Measurements from ENCODE around the gene KIF25. TPM values are rescaled to one million over a fixed set of nuclear protein-coding genes. Genes with fewer than 3 reads are reported as not detected.

The KIF25 gene
- total RNA-seq, 1 donor from 2014 or later: not detected

- Histone ChIP-seq H3K9me3 (no peaks in the 10 kb centered on the region), H3K4me3 (no peak overlapping the region), H3K36me3 (no peaks in the 10 kb centered on the region), H3K27ac (no peak overlapping the region), H3K4me1 (no peaks in the 10 kb centered on the region), H3K27me3 (no peaks in the 10 kb centered on the region)
- DNase-seq (ENCODE audit: extremely low spot score in 2 of 2): peak; percentile 58 to 87
- TF ChIP-seq POLR2AphosphoS5 (IDR thresholded peaks at IDR 0.05; ENCODE audit: insufficient read depth in 1 of 2, low read depth in 1 of 2): no peak
- TF ChIP-seq POLR2A (IDR thresholded peaks at IDR 0.05): no peak
- TF ChIP-seq, protein P1, sequence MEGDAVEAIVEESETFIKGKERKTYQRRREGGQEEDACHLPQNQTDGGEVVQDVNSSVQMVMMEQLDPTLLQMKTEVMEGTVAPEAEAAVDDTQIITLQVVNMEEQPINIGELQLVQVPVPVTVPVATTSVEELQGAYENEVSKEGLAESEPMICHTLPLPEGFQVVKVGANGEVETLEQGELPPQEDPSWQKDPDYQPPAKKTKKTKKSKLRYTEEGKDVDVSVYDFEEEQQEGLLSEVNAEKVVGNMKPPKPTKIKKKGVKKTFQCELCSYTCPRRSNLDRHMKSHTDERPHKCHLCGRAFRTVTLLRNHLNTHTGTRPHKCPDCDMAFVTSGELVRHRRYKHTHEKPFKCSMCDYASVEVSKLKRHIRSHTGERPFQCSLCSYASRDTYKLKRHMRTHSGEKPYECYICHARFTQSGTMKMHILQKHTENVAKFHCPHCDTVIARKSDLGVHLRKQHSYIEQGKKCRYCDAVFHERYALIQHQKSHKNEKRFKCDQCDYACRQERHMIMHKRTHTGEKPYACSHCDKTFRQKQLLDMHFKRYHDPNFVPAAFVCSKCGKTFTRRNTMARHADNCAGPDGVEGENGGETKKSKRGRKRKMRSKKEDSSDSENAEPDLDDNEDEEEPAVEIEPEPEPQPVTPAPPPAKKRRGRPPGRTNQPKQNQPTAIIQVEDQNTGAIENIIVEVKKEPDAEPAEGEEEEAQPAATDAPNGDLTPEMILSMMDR (IDR thresholded peaks at IDR 0.05): no peak
- intact Hi-C loops (cut with DNase I): no loop called here
Measured at GRCh38 chr6:168012431-168013249, 15.2 kb downstream of the KIF25 start.

- intact Hi-C loops (cut with DNase I): no loop called here
- no peaks in the 10 kb centered on the region for H3K4me1 ChIP-seq
- peak; percentile 74 to 79 for DNase-seq (ENCODE audit: extremely low spot score in 2 of 2)
- no peak overlapping the region for H3K27ac ChIP-seq
- no peaks in the 10 kb centered on the region for H3K27me3 ChIP-seq
- no peaks in the 10 kb centered on the region for H3K36me3 ChIP-seq
- TF ChIP-seq POLR2A (IDR thresholded peaks at IDR 0.05) (no peak), POLR2AphosphoS5 (IDR thresholded peaks at IDR 0.05; ENCODE audit: insufficient read depth in 1 of 2, low read depth in 1 of 2) (no peak)
- TF ChIP-seq, protein P1 (IDR thresholded peaks at IDR 0.05): no peak
- no peaks in the 10 kb centered on the region for H3K9me3 ChIP-seq
- no peak overlapping the region for H3K4me3 ChIP-seq
Measured at GRCh38 chr6:168013250-168013915, 15.9 kb downstream of the KIF25 start.

DNA sequence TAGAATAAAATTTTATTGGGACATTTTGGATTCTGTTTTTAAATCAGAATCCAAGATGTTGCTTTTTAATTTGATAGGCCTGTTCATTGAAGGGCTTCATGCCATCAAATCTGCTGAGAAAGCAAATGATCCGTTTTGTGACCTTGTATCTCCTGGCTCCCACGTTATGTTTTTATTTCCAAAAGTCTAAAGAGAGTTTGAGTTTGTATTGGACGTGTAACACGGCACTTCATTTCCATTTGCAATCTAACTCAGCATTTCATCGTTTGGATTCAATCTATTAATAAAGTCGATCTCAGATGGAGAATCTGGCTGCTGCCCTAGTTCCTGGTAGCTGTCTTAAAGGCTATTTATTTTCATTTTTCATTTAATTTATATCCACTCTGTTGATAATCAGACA lies 17.0 kb downstream of the KIF25 start:
- intact Hi-C loops (cut with DNase I): no loop called here
- no peak for DNase-seq (ENCODE audit: extremely low spot score in 2 of 2)
- no peaks in the 10 kb centered on the region for H3K36me3 ChIP-seq

DNA sequence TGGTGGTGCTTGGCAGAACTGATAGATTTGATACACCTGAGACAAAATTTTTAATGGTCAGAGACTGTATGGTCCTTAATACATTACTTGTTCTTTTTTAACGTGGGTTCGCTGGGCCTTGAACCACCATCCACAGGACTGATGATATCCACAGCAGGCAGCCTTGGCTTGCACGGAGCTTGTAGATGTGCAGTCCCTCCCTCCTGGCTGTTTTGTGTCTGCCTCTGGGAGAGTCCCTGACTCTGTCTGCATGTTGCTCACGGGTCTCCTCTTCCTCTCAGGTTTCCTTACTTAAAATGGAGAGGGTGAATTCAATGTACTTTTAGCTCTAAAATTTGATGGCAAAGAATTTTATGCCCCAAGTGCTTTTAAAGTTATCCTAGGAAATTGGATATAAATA lies 17.5 kb downstream of the KIF25 start:
- intact Hi-C loops (cut with DNase I): no loop called here
- Histone ChIP-seq H3K9me3 (no peaks in the 10 kb centered on the region), H3K4me1 (no peaks in the 10 kb centered on the region), H3K27ac (no peak overlapping the region), H3K27me3 (no peaks in the 10 kb centered on the region), H3K4me3 (no peak overlapping the region), H3K36me3 (no peaks in the 10 kb centered on the region)
- TF ChIP-seq POLR2AphosphoS5 (IDR thresholded peaks at IDR 0.05; ENCODE audit: insufficient read depth in 1 of 2, low read depth in 1 of 2) (no peak), POLR2A (IDR thresholded peaks at IDR 0.05) (no peak)
- TF ChIP-seq, protein P1 (IDR thresholded peaks at IDR 0.05): no peak
- DNase-seq (ENCODE audit: extremely low spot score in 2 of 2): peak; percentile 12 to 44

More for the DNA sequence above, 17.0 kb downstream of the KIF25 start:
- H3K27ac ChIP-seq: no peak overlapping the region
- no peak overlapping the region for H3K4me3 ChIP-seq
- H3K4me1 ChIP-seq: no peaks in the 10 kb centered on the region
- no peaks in the 10 kb centered on the region for H3K27me3 ChIP-seq
- no peak for TF ChIP-seq POLR2AphosphoS5 (IDR thresholded peaks at IDR 0.05; ENCODE audit: insufficient read depth in 1 of 2, low read depth in 1 of 2)
- TF ChIP-seq POLR2A (IDR thresholded peaks at IDR 0.05): no peak
- TF ChIP-seq, protein P1 (IDR thresholded peaks at IDR 0.05): no peak
- H3K9me3 ChIP-seq: no peaks in the 10 kb centered on the region

All from vagina (tissue), 2 donors.